Articular chondrocyte of knee joint (primary cell): ENCODE data around the gene CST8. TPM values are rescaled to one million over a fixed set of nuclear protein-coding genes. Genes with fewer than 3 reads are reported as not detected.

Experiments used
- small RNA-seq: library from RNA; depleted of rRNA; stranded (forward); fragments of <200 nt; gene quantifications from one replicate; pipeline ENCODE3, GENCODE V24; 2012
- total RNA-seq: library from RNA; depleted of rRNA; stranded (reverse); fragments of >200 nt; gene quantifications from 2 replicates; pipeline ENCODE4 v1.2.3, GENCODE V29; 2012

Gene CST8, protein sequence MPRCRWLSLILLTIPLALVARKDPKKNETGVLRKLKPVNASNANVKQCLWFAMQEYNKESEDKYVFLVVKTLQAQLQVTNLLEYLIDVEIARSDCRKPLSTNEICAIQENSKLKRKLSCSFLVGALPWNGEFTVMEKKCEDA
- not detected in 2 replicates for total RNA-seq

DNA sequence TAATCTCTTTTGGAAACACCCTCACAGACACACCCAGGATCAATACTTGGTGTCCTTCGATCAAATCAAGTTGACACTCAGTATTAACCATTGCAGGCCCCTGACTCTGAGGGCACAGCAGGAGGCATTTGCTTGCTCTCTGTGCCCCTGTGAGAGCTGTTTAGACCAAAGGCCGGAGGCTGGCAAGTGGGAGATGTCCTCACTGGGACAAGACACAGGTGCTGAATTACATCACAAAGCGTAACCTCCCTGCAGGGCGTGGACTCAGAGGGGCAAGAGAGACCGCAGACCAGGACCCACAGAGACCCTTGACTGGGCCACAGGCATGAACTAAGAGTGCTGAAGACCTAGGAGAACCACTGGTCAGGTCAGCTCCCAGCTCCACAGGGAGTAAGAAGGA is at the start of gene CST8:
TSS of gene CST8 (plus strand) at position 301 of the 400 bp plus-strand sequence. CDS start 551 bp downstream, outside the sequence.

DNA sequence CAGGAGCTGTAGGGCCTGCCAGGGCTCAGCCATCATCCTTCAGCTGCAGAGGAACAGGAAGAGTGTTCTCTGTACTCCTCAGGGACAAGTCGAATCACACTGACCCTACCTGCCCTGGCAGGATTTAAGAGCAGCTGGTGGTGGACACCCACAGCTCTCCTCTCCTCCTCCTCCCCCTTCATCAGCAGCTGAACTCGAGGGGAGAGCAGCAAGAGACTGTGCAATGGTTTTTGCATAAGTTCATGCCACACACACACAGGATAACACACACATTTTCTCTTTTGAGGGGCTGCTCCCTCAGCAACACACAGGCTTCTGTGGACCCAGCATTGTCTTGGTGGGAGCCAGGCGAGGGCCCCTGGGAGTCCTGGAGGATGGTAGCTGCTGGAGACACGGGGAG is 38.1 kb upstream of the CST8 start, which contains the start of gene CST11:
TSS of gene CST11 (minus strand) at position 101 of the 400 bp plus-strand sequence. CDS start at position 36, 65 bp downstream.

Small RNAs within 50 kb of the gene (small RNA-seq; reads per million reads assigned to genes)
- not detected for gene RF00019

Other genes with a start within 250 kb of the CST8 start
- gene NXT1, start 140.3 kb upstream of the CST8 start, total RNA-seq, result 12.0 and 16.8 TPM in 2 replicates
- gene GZF1, start 128.9 kb upstream of the CST8 start, total RNA-seq, result 11.2 and 13.6 TPM in 2 replicates
- gene NAPB, start 69.6 kb upstream of the CST8 start, total RNA-seq, result 13.1 and 13.3 TPM in 2 replicates
- not detected in 2 replicates for gene CSTL1, start 51.4 kb upstream of the CST8 start, total RNA-seq
- not detected in 2 replicates for gene CST11, start 38.2 kb upstream of the CST8 start, total RNA-seq
- gene CST9L, start 77.4 kb downstream of the CST8 start, total RNA-seq, result not detected in 2 replicates
- not detected in 2 replicates for gene CST9, start 114.8 kb downstream of the CST8 start, total RNA-seq
- gene CST3, start 146.8 kb downstream of the CST8 start, total RNA-seq, result 111 and 120 TPM in 2 replicates
- gene CST4, start 197.9 kb downstream of the CST8 start, total RNA-seq, result not detected in 2 replicates